Smooth muscle cell of the coronary artery (primary cell): ENCODE measurements around the gene TRIM52. TPM values are rescaled to one million over a fixed set of nuclear protein-coding genes. Genes with fewer than 3 reads are reported as not detected.

Experiments
- total RNA-seq: library from RNA; depleted of rRNA; stranded (reverse); fragments of >200 nt; gene quantifications from 2 replicates; pipeline ENCODE4 v1.2.3, GENCODE V29; 2014; ENCODE audit warnings: low replicate concordance

The TRIM52 gene
- total RNA-seq = 2.6 and 23.3 TPM in 2 replicates

GRCh38 chr5:181260720-181261319 is at the start of gene TRIM52:
Gene TRIM52 (minus strand): TSS chr5:181261143. CDS start chr5:181260813, 330 bp downstream.

DNA sequence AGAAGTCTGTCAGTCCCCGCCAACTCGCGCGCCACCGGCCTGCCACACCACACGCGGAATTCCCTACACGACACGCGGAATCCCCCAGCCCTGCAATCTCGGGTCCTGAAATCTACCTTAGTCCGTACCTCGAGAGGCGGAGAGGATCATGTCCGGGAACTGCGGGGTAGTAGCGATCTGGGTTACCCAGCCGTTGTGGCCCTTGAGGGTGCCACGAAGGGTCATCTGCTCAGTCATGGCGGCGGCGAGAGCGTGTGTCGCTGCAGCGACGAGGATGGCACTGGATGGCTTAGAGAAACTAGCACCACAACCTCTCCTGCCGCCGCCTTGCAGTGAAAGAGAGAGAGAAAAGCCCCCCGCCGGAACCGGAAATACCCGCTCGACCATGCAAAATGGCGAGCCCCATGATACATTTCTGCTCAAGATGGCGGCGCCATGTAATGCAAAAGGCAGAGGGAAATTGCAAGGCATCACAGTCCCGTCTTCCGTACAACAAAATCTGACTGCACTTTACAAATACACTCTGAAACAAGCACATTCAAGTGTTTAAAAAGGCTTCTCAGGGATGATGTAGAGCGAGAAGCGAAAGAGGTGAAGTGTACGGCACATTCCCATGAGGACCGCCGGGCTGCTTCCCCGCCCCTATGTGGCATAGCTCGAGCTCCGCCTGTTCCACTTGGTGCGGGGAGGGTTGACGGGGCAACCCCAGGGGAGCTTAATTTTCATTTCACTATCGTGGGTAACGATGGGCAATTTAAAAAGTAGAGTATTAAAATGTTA is 17.2 kb downstream of the TRIM52 start, which contains the start of gene RACK1:
TSS of gene RACK1 (minus strand) at position 343 of the 780 bp plus-strand sequence. CDS start at position 237, 106 bp downstream.

GRCh38 chr5:181223058-181223728 is 37.8 kb downstream of the TRIM52 start, which contains the start of gene TRIM41:
Gene TRIM41 (plus strand): TSS chr5:181223281. CDS start chr5:181224000, 719 bp downstream.

Other genes with a start within 250 kb of the TRIM52 start
- not detected in 2 replicates for gene BTNL9, start 220.9 kb downstream of the TRIM52 start, total RNA-seq
- not detected in 2 replicates for gene OR2V1, start 130.0 kb downstream of the TRIM52 start, total RNA-seq
- gene OR2V2, start 113.6 kb downstream of the TRIM52 start, total RNA-seq = not detected in 2 replicates
- gene TRIM7, start 55.9 kb downstream of the TRIM52 start, total RNA-seq = 0.47 and 2.9 TPM in 2 replicates
- gene TRIM41, start 37.9 kb downstream of the TRIM52 start, total RNA-seq = 13.8 and 26.0 TPM in 2 replicates
- gene RACK1, start 17.2 kb downstream of the TRIM52 start, total RNA-seq = 7,300 and 9,485 TPM in 2 replicates
- gene OR4F3, start 106.1 kb upstream of the TRIM52 start, total RNA-seq = 0.23 TPM in 1 of 2 replicates, not detected in the other